ENCODE data around the gene C5orf58.

GRCh38 chr5:170289121-170289520 is 56.3 kb downstream of the C5orf58 start:
- TF ChIP-seq POLR2A (IDR thresholded peaks at IDR 0.05; ENCODE audit: low read depth, low read length) (no peak), TAF1 (IDR thresholded peaks at IDR 0.05; ENCODE audit: borderline replicate concordance, low read depth, low read length) (no peak)
